Neural cell (in vitro differentiated cells): ENCODE measurements around the gene PDE11A. TPM values are rescaled to one million over a fixed set of nuclear protein-coding genes. Genes with fewer than 3 reads are reported as not detected.

Experiments
- H2AFZ ChIP-seq: fragments of 200-600, 300-800 bp; sonication (generic), shearing (Covaris generic); 2 replicates; pipeline ENCODE4 v1.6.0; 2014; ENCODE audit warnings: low read depth, mild to moderate bottlenecking, antibody characterized with exemption, low read length, moderate library complexity
- H3F3A ChIP-seq: fragments of 200-600 bp; shearing (Covaris generic); 2 replicates; pipeline ENCODE4 v1.6.1; 2016; ENCODE audit warnings: mild to moderate bottlenecking, moderate library complexity, mixed read lengths, antibody characterized with exemption, low read length; ENCODE audit not compliant: insufficient read depth, poor library complexity, severe bottlenecking
- H3K27ac ChIP-seq: fragments of 200-600, 300-800 bp; sonication (generic), shearing (Covaris generic); 2 replicates; pipeline ENCODE4 v1.5.1; 2014; ENCODE audit warnings: mild to moderate bottlenecking, low read length, moderate library complexity
- H3K27me3 ChIP-seq: fragments of 300-800, 200-600 bp; sonication (generic), shearing (Covaris generic); 2 replicates; pipeline ENCODE4 v1.6.0; 2014; ENCODE audit warnings: mild to moderate bottlenecking, low read depth, low read length, moderate library complexity; ENCODE audit not compliant: insufficient read depth
- H3K36me3 ChIP-seq: fragments of 300-800, 200-600 bp; sonication (generic), shearing (Covaris generic); 2 replicates; pipeline ENCODE4 v1.5.1; 2014; ENCODE audit warnings: mild to moderate bottlenecking, antibody characterized with exemption, low read length, moderate library complexity; ENCODE audit not compliant: insufficient read depth
- H3K4me2 ChIP-seq: fragments of 300-800, 200-600 bp; sonication (generic), shearing (Covaris generic); 2 replicates; pipeline ENCODE4 v1.6.0; 2014; ENCODE audit warnings: mild to moderate bottlenecking, low read length
- H3K4me3 ChIP-seq: fragments of 300-800, 200-600 bp; sonication (generic), shearing (Covaris generic); 2 replicates; pipeline ENCODE4 v1.5.1; 2014; ENCODE audit warnings: mild to moderate bottlenecking, low read length, moderate library complexity
- H3K79me2 ChIP-seq: fragments of 200-600 bp; shearing (Covaris generic); replicated peaks from 2 replicates; pipeline ENCODE4 v1.6.0; 2014; ENCODE audit warnings: mild to moderate bottlenecking, low read length, moderate library complexity; ENCODE audit not compliant: insufficient read depth
- H3K9ac ChIP-seq: fragments of 300-800, 200-600 bp; sonication (generic), shearing (Covaris generic); 2 replicates; pipeline ENCODE4 v1.6.1; 2016; ENCODE audit warnings: mild to moderate bottlenecking, low read length, mixed read lengths
- H3K9me2 ChIP-seq: fragments of 200-600 bp; shearing (Covaris generic); 2 replicates; pipeline ENCODE4 v1.6.1; 2016; ENCODE audit warnings: mild to moderate bottlenecking, low read length, mixed read lengths; ENCODE audit not compliant: insufficient read depth
- H3K9me3 ChIP-seq: fragments of 200-600, 300-800 bp; sonication (generic), shearing (Covaris generic); 2 replicates; pipeline ENCODE4 v1.6.1; 2016; ENCODE audit warnings: mild to moderate bottlenecking, mixed run types, low read length, moderate library complexity, mixed read lengths
- H4K20me1 ChIP-seq: fragments of 200-600 bp; shearing (Covaris generic); 2 replicates; pipeline ENCODE4 v1.6.1; 2016; ENCODE audit warnings: mild to moderate bottlenecking, mixed run types; ENCODE audit not compliant: insufficient read depth
- CTCF ChIP-seq: fragments of 450-650 bp; IDR thresholded peaks from 2 replicates; pipeline ENCODE4 v1.5.1; 2014; ENCODE audit warnings: antibody characterized with exemption, mild to moderate bottlenecking, moderate library complexity; ENCODE audit not compliant: poor library complexity, severe bottlenecking
- EP300 ChIP-seq: fragments of 450-650 bp; conservative IDR thresholded peaks from 2 replicates; pipeline ENCODE4 v1.6.1; 2014; ENCODE audit warnings: antibody characterized with exemption, mild to moderate bottlenecking, moderate library complexity; ENCODE audit not compliant: poor library complexity, severe bottlenecking
- EZH2 ChIP-seq: fragments of 200-600, 300-800 bp; shearing (Covaris generic), sonication (generic); IDR thresholded peaks from 2 replicates; pipeline ENCODE4 v1.6.1; 2014; ENCODE audit warnings: antibody characterized with exemption, low read length, borderline replicate concordance, mild to moderate bottlenecking; ENCODE audit not compliant: insufficient read depth, poor library complexity, severe bottlenecking
- MXI1 ChIP-seq: fragments of 450-650 bp; conservative IDR thresholded peaks from 2 replicates; pipeline ENCODE4 v1.6.1; 2014; ENCODE audit warnings: antibody characterized with exemption, mild to moderate bottlenecking; ENCODE audit not compliant: poor library complexity, severe bottlenecking
- POLR2AphosphoS5 ChIP-seq: IDR thresholded peaks from 2 replicates; pipeline ENCODE4 v1.6.1; 2012
- RAD21 ChIP-seq: fragments of 450-650 bp; conservative IDR thresholded peaks from 2 replicates; pipeline ENCODE4 v1.6.1; 2014; ENCODE audit warnings: antibody characterized with exemption, mild to moderate bottlenecking, moderate library complexity
- SMC3 ChIP-seq: fragments of 450-650 bp; conservative IDR thresholded peaks from 2 replicates; pipeline ENCODE4 v1.6.1; 2014; ENCODE audit warnings: antibody characterized with exemption, mild to moderate bottlenecking, moderate library complexity; ENCODE audit not compliant: poor library complexity
- TAF1 ChIP-seq: IDR thresholded peaks from 2 replicates; pipeline ENCODE4 v1.6.1; 2012; ENCODE audit warnings: low read depth
- polyA plus RNA-seq: library from polyadenylated mRNA; depleted of rRNA; stranded (reverse); fragments of >200 nt; gene quantifications from 2 replicates; pipeline ENCODE4 v1.2.3, GENCODE V29; 2014
- TF ChIP-seq, protein P1 (sequence below): IDR thresholded peaks from 2 replicates; pipeline ENCODE4 v1.6.1; 2012; ENCODE audit warnings: borderline replicate concordance

PDE11A gene
- polyA plus RNA-seq, 1 donor from 2014 or later, result 0.89 TPM

GRCh38 chr2:177826897-177827296, 245.7 kb downstream of the PDE11A start:
- H3K27ac ChIP-seq, result peak overlapping the region; percentile 40
- no peak overlapping the region for H3K9ac ChIP-seq
- no peak overlapping the region for H3K4me2 ChIP-seq
- H3K4me3 ChIP-seq, result no peak overlapping the region
- H3K79me2 ChIP-seq, result no peaks in the 10 kb centered on the region
- no peaks in the 10 kb centered on the region for H3F3A ChIP-seq
- H3K9me3 ChIP-seq, result no peaks in the 10 kb centered on the region
- H2AFZ ChIP-seq, result no peak overlapping the region
- TF ChIP-seq EP300, result peak; percentile 58
- peak; percentile 56 for TF ChIP-seq POLR2AphosphoS5
- TF ChIP-seq, protein P1, sequence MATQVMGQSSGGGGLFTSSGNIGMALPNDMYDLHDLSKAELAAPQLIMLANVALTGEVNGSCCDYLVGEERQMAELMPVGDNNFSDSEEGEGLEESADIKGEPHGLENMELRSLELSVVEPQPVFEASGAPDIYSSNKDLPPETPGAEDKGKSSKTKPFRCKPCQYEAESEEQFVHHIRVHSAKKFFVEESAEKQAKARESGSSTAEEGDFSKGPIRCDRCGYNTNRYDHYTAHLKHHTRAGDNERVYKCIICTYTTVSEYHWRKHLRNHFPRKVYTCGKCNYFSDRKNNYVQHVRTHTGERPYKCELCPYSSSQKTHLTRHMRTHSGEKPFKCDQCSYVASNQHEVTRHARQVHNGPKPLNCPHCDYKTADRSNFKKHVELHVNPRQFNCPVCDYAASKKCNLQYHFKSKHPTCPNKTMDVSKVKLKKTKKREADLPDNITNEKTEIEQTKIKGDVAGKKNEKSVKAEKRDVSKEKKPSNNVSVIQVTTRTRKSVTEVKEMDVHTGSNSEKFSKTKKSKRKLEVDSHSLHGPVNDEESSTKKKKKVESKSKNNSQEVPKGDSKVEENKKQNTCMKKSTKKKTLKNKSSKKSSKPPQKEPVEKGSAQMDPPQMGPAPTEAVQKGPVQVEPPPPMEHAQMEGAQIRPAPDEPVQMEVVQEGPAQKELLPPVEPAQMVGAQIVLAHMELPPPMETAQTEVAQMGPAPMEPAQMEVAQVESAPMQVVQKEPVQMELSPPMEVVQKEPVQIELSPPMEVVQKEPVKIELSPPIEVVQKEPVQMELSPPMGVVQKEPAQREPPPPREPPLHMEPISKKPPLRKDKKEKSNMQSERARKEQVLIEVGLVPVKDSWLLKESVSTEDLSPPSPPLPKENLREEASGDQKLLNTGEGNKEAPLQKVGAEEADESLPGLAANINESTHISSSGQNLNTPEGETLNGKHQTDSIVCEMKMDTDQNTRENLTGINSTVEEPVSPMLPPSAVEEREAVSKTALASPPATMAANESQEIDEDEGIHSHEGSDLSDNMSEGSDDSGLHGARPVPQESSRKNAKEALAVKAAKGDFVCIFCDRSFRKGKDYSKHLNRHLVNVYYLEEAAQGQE, result peak; percentile 80
- no peak for TF ChIP-seq RAD21
- H3K36me3 ChIP-seq, result no peaks in the 10 kb centered on the region
- no peaks in the 10 kb centered on the region for H3K9me2 ChIP-seq
- H3K27me3 ChIP-seq, result no peaks in the 10 kb centered on the region
- H4K20me1 ChIP-seq, result no peaks in the 10 kb centered on the region

GRCh38 chr2:177822941-177823340, 249.6 kb downstream of the PDE11A start:
- H3K4me2 ChIP-seq, result no peak overlapping the region
- H3K79me2 ChIP-seq, result no peaks in the 10 kb centered on the region
- no peaks in the 10 kb centered on the region for H3K9me2 ChIP-seq
- no peak overlapping the region for H3K9ac ChIP-seq
- H3K4me3 ChIP-seq, result no peak overlapping the region
- H3K9me3 ChIP-seq, result no peaks in the 10 kb centered on the region
- no peaks in the 10 kb centered on the region for H3K27me3 ChIP-seq
- H3K27ac ChIP-seq, result no peak overlapping the region
- no peaks in the 10 kb centered on the region for H3F3A ChIP-seq
- no peaks in the 10 kb centered on the region for H4K20me1 ChIP-seq
- no peaks in the 10 kb centered on the region for H3K36me3 ChIP-seq
- TF ChIP-seq CTCF, result no peak
- TF ChIP-seq MXI1, result no peak
- TF ChIP-seq, protein P1, result no peak
- no peak for TF ChIP-seq EZH2
- no peak for TF ChIP-seq EP300
- no peak for TF ChIP-seq RAD21
- TF ChIP-seq POLR2AphosphoS5, result no peak
- TF ChIP-seq SMC3, result no peak
- no peak for TF ChIP-seq TAF1
- no peak overlapping the region for H2AFZ ChIP-seq
